AG08395 (cell line): ENCODE measurements around the gene B4GALNT4.
"Not testable (repeated sequence)": the region's sequence is repeated elsewhere in the genome, so short reads cannot be mapped to it uniquely, and the experiment has no call there.

Experiments used
- DNase-seq: peaks from one replicate; pipeline ENCODE4 v3.0.0; 2012; ENCODE audit warnings: mixed read lengths, low spot score

B4GALNT4 gene

DNA sequence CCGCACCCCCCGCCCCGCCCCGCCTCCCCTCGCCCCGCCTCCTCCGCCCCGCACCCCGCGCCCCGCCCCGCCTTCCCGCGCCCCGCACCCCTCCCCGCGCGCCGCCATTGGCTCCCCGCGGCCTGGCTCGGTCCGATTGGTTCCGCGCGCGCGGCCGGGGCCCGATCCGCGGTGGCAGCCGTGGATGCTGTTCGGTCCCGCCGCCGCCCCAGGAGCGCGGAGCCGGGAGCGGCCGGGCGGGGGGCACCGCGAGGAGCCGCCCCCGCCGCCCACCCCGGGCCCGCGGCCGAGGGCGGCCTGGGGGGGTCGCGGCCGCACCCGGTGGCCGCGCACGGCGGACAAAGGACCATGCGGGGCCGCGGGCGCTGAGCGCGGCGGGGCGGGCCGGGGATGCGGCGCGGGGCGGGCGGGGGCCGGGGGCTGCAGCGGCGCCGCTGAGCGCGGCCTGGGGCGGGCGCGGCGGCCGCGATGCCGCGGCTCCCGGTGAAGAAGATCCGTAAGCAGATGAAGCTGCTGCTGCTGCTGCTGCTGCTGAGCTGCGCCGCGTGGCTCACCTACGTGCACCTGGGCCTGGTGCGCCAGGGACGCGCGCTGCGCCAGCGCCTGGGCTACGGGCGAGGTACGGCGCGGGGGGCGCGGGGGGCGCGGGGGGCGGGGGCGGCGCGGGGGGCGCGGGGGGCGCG is at the start of gene B4GALNT4:
B4GALNT4 (plus strand) TSS at position 164 of the 683 bp plus-strand sequence; CDS start at position 469, 305 bp downstream.
- DNase-seq, result peak; percentile 70

DNA sequence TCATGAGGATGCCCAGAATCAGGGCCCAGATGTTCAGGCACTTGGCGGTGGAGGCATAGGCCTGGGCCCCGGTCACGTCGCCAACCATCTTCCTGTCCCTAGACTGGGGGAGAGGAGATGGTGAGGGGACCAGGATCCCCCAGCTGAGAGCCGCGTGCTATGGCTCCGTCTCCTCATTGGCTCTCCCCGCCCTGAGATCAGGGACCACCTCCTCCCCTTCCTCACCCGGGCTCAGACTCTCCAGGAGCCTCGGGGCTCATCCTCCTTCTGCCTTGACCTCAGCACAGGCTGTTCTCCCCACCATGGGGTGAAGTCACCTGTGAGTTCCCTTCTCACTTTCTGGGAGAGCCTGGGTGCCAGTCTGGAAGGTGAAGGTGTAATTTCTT is 49.4 kb upstream of the B4GALNT4 start:
- DNase-seq, result not testable (repeated sequence)

- DNase-seq, result no peak
Observed at GRCh38 chr11:324156-324555, 45.1 kb upstream of the B4GALNT4 start.

DNA sequence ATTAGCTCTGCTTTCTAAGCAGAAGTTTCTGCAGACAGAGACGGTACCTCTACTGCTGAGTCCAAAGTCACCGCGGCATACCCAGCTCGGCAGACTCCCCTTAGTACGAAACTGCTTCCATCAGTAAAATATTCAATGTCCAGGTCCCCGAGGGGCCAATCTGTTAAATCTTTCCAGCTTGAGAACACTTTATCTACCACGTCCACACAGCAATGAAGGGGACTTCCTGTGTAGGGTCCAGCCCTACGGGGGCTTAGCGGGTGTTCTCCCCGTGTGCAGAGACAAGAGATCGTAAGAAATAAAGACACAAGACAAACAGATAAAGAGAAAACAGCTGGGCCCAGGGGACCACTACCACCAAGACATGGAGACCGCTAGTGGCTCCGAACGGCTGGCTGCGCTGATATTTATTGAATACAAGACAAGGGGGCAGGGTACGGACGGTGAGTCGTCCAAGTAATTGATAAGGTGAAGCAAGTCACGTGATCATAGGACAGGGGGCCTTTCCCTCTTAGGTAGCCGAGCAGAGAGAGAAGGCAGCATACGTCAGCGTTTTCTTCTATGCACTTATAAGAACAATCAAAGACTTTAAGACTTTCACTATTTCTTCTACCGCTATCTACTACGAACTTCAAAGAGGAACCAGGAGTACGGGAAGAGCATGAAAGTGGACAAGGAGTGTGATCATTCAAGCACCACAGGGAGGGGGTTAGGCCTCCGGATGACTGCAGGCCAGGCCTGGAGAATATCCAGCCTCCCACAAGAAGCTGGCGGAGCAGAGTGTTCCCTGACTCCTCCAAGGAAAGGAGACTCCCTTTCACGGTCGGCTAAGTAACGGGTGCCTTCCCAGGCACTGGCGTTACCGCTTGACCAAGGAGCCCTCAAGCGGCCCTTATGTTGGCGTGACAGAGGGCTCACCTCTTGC is 44.4 kb upstream of the B4GALNT4 start:
- DNase-seq, result not testable (repeated sequence)

DNA sequence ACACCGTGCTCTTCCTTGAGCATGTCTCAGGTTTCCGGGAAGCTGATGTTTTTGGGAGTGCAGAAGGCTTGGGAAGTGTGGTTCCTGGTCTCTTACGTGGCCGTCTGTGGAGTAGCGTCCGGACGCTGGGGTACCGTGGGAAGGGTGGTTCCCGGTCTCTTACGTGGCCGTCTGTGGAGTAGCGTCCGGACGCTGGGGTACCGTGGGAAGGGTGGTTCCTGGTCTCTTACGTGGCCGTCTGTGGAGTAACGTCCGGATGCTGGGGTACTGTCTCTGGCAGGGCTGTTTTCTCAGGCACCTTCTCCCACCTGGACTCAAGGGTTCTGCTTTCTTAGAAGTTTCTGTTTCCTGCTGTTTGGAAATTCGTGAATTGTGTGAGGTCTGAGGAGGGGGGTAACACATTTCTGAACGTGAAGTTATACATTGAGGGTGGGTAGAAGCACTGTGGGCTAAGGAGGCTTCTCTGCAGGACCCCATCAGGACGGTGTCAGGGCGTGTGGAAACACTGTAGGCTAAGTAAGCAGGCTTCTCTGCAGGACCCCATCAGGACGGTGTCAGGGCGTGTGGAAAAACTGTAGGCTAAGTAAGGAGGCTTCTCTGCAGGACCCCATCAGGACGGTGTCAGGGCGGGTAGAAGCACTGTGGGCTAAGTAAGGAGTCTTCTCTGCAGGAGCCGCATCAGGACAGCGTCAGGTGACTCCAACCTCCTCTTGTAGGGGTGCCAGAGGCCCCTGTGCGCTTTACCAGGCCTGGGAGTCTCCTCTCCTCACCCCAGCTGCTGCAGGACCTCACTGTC is 43.3 kb upstream of the B4GALNT4 start:
- DNase-seq, result no peak

GRCh38 chr11:326592-326841 is 42.8 kb upstream of the B4GALNT4 start:
- DNase-seq, result no peak

GRCh38 chr11:326842-327580 is 42.3 kb upstream of the B4GALNT4 start:
- DNase-seq, result no peak

DNA sequence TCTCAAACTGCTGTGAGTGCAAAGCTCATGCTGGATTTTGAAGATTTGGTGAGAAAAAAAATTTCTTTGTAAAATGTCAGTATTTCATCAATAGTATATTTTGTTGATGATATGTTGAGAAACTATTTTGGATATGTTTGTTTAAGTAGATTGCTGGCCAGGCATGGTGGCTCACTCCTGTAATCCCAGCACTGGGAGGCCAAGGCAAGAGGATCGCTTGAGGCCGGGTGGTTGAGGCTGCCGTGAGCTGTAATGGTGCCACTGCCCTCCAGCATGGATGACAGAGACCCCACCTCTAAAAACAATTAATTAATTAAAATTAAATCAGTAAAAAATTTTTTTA is 41.7 kb upstream of the B4GALNT4 start:
- no peak for DNase-seq

GRCh38 chr11:328012-328411 is 41.3 kb upstream of the B4GALNT4 start:
- DNase-seq, result no peak

DNA sequence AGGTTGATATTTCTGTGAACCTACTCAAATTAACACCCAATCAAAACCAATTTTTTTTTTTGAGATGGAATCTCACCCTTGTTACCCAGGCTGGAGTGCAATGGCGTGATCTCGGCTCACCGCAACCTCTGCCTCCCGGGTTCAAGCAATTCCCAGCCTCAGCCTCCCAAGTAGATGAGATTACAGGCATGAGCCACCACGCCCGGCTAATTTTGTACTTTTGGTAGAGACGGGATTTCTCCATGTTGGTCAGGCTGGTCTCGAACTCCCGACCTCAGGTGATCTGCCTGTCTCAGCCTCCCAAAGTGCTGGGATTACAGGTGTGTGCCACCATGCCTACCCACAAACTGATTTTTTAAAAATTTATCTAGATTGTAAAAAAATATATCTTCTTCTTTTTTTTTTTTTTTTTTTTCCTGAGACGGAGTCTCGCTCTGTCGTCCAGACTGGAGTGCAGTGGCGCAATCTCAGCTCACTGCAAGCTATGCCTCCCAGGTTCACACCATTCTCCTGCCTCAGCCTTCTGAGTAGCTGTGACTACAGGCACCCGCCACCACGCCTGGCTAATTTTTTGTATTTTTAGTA is 40.7 kb upstream of the B4GALNT4 start:
- not testable (repeated sequence) for DNase-seq

DNA sequence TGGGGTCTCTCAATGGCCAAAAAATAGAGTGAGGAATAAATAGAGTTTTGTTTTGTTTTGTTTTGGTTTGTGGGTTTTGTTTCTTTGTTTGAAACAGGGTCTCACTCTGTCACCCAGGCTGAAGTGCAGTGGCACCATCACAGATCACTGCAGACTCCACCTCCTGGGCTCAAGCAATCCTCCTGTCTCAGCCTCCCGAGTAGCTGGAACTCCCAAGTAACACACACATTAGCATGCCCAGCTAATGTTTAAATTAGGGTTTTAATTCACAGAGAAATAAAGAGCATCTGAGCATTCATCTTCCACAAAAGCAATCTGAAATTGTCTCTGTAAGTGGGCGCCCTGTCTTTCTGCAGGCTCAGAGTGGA is 39.4 kb upstream of the B4GALNT4 start:
- no peak for DNase-seq

DNA sequence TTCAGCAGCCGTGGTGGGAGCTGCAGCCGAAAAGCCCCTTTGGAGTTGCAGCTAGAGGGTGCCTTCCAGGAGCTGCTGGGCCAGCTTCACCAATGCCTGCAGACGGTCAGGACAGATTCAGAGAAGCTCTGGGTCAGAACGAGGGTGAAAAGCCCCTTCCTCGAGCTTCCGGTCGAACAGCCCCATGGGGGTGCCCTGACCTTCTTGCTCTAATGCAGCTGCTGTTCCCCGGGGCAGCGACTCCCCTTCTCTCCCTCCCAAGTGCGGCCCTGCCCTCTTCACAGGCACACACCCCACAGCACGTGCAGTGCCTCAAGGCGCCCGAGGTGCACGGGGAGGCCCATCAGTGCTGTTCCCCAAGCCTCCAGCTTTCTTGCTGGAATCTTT is 39.0 kb upstream of the B4GALNT4 start:
- DNase-seq, result no peak

DNA sequence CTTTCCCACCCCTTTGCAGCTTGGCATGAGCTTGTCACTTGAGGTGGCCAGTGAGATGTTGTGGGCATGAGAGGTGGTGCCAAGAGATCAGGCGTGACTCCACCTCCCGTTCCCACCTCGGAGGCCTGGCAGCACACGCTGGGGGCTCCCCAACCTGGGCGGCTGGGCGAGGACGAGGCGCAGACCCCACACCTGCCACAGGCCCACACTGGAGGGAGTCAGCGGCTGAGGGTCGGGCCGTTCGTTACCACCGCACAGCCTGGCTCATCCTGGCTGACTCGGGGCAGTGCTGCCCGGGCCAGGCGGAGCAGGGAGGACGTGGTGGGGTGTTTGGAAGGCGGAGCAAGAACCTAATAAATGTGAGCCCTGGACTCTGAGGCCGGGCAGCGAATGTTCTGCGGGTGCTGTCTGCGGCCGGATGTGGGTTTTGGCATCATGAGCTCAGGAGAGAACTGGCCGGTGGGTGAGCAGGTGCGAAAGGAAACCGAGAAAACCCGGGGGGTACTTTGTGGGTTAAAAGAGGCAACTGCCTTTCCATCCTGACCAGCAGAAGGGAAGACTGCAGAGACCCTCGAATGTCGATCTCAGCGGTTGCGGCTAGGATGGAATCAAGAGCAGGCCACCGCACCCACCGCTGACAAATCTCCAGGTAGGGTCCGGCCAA is 38.5 kb upstream of the B4GALNT4 start:
- no peak for DNase-seq

GRCh38 chr11:331358-332060 is 37.8 kb upstream of the B4GALNT4 start:
- no peak for DNase-seq

DNA sequence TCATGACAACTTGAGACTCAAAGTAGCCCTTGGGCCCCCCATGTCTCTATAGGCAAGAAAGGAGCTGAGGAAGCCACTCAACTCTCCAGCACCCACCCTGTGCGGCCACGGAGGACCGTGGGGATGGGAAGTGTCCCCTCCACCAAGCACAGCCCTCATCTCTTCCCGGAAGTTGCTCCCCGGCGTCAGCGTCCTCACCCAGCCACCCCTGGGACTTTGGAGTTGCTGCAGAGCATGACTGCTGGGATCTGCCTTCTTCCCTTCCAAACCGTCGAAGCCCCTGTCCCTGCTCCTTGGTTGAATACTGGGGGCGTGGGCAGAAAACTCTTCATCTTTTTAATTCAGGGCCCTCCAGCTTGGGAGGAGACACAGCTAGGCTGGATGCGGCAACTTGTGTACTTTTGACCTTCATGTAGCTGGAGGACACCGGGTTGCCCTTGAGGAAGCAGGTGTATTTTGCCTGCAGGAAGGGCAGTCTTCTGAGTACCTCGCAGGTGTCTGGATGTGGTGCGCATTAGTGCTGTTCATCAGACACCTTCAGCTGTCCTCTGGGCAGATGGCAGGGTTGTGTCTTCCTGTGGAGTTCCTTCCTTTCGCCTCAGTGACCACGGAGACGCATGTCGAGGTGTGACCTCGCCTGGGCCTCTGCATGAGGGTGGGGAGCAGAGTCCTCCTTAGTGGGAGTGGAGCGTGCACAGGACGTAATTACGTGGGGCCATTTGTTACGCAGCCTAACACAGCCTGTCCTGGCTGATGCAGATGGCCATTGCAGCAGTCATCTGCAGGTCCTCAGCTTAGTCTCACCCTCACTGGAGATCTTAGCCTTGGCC is 36.4 kb upstream of the B4GALNT4 start:
- DNase-seq, result no peak

GRCh38 chr11:333616-334263 is 35.6 kb upstream of the B4GALNT4 start:
- not testable (repeated sequence) for DNase-seq

DNA sequence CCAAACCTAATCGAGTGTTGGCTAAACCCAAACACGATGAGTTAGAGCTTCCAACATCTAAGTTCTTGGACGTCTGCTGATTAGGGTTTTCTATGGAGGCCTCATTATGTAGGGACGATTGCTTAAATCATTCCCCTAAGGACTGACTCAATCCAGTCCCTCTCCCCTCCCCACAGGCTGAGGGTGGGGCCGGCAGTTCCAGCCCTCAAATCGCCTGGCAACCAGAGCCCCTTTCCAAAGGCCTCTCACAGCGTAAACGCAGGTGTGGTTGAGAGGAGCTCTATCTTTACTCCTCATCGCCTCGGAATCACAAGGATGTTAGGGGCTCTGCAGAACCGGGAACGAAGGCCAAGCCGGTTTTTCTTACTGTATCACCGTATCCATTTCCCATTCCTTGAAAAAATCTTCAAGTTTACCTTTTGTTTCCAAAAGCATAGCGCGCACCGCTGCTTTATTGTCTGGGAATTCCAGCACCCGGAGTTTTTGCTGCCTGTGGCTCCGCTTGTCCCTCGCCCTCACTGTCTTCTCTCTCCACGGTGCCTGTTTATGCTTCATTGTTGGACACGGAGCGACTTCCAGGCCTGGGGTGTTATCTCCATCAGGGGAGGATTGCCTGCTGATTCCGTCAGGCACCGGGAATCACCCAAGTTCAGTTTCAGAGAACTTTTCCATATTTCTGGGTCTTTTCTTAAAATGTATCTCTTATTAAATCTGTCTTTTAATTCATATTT is 34.9 kb upstream of the B4GALNT4 start:
- no peak for DNase-seq
